ENCODE measurements around the gene MAK. TPM values are rescaled to one million over a fixed set of nuclear protein-coding genes. Genes with fewer than 3 reads are reported as not detected.
A peak's percentile ranks its signal among the peaks of the same experiment; 100 is the strongest.

MAK gene
- total and polyA plus RNA-seq, 2 experiments from 2014 or later, result 0.35 to 1.6 TPM

- TF ChIP-seq CTCF (conservative IDR thresholded peaks at IDR 0.05; ENCODE audit: low read depth in 2 of 2), result no peak
- TF ChIP-seq ETS1 (IDR thresholded peaks at IDR 0.05), result no peak
- no peak for TF ChIP-seq NANOG (IDR thresholded peaks at IDR 0.05; ENCODE audit: borderline replicate concordance)
- TF ChIP-seq POLR2AphosphoS5 (IDR thresholded peaks at IDR 0.05; ENCODE audit: low read depth), result peak; percentile 98
- TF ChIP-seq CREB1 (CRISPR knock-in tag; IDR thresholded peaks at IDR 0.05; ENCODE audit: low read depth), result peak; percentile 56
- TF ChIP-seq EZH2 (IDR thresholded peaks at IDR 0.05; ENCODE audit: low read depth, unreplicated experiment), result no peak
- no peak for TF ChIP-seq ZNF114 (CRISPR knock-in tag; IDR thresholded peaks at IDR 0.05)
- TF ChIP-seq STAT1 (IDR thresholded peaks at IDR 0.05; ENCODE audit: unreplicated experiment), result no peak
- no peak for TF ChIP-seq JUNB (IDR thresholded peaks at IDR 0.05; ENCODE audit: unreplicated experiment)
- no peak for TF ChIP-seq EZH2phosphoT487 (IDR thresholded peaks at IDR 0.05; ENCODE audit: unreplicated experiment)
These were observed 90.9 kb downstream of the MAK start, which contains the start of gene TMEM14B (continued) for GRCh38 chr6:10747251-10747972.

- H3K9me2 ChIP-seq (ENCODE audit: insufficient read depth), result no peaks in the 10 kb centered on the region
- peak overlapping the region; percentile 95 for H2AFZ ChIP-seq
- peaks cover 14% of the 10 kb centered on the region for H3F3A ChIP-seq (replicated peaks; ENCODE audit: low read depth)
- Mint-ChIP-seq H3K4me3 (peak overlapping the region; percentile 96), H3K36me3 (ENCODE audit: low read depth) (peaks cover 27% of the 10 kb centered on the region), H3K27me3 (ENCODE audit: insufficient read depth, low read depth, poor library complexity) (peaks cover 5% of the 10 kb centered on the region), H3K27ac (peak overlapping the region; percentile 72), H3K4me1 (peaks cover 32% of the 10 kb centered on the region), H3K9me3 (no peaks in the 10 kb centered on the region)
- peaks cover 38% of the 10 kb centered on the region for H3K4me1 ChIP-seq (ENCODE audit: insufficient read depth)
- TF ChIP-seq CREB1 (CRISPR knock-in tag; IDR thresholded peaks at IDR 0.05; ENCODE audit: low read depth), result no peak
- TF ChIP-seq POLR2AphosphoS5 (IDR thresholded peaks at IDR 0.05; ENCODE audit: low read depth), result no peak
- no peak for TF ChIP-seq CTCF (conservative IDR thresholded peaks at IDR 0.05; ENCODE audit: low read depth in 2 of 2)
- no peak for TF ChIP-seq NANOG (IDR thresholded peaks at IDR 0.05; ENCODE audit: borderline replicate concordance)
- no peak for TF ChIP-seq EZH2 (IDR thresholded peaks at IDR 0.05; ENCODE audit: low read depth, unreplicated experiment)
- no peak for TF ChIP-seq EZH2phosphoT487 (IDR thresholded peaks at IDR 0.05; ENCODE audit: unreplicated experiment)
- peaks cover 10% of the 10 kb centered on the region; the same call in 1 of the 2 replicates for H3K36me3 ChIP-seq (ENCODE audit: insufficient read depth)
- H3K79me2 ChIP-seq (replicated peaks; ENCODE audit: insufficient read depth), result peaks cover 43% of the 10 kb centered on the region
- H3K4me3 ChIP-seq, result peak overlapping the region; percentile 100
- H3K27me3 ChIP-seq (ENCODE audit: insufficient read depth), result no peaks in the 10 kb centered on the region
- H4K20me1 ChIP-seq (replicated peaks; ENCODE audit: insufficient read depth), result peaks cover 8% of the 10 kb centered on the region; the same call in 1 of the 2 replicates
- peak overlapping the region; percentile 56; the same call in 1 of the 2 replicates for H3K27ac ChIP-seq (ENCODE audit: low read depth)
- no peak for DNase-seq (ENCODE audit: low spot score)
- peak overlapping the region; percentile 81 for H3K4me2 ChIP-seq
- ATAC-seq, result no peak
These were observed 91.5 kb downstream of the MAK start for GRCh38 chr6:10746915-10747250.
